ENCODE measurements around the gene DNAJC3. TPM values are rescaled to one million over a fixed set of nuclear protein-coding genes. Genes with fewer than 3 reads are reported as not detected.

Gene DNAJC3
- total RNA-seq, 1 experiment from 2014 or later = 12.2 TPM

GRCh38 chr13:95793781-95794180, 116.8 kb downstream of the DNAJC3 start:
- in situ Hi-C loops (cut with HindIII; ENCODE audit: low pct_unique_long_range_greater_than_20kb, low sequenced_read_pairs) = no loop called here
- DNase-seq (ENCODE audit: low read depth) = no peak

GRCh38 chr13:95797016-95797415, 120.1 kb downstream of the DNAJC3 start:
- no peak for DNase-seq (ENCODE audit: low read depth)
- in situ Hi-C loops (cut with HindIII; ENCODE audit: low pct_unique_long_range_greater_than_20kb, low sequenced_read_pairs) = no loop called here

- in situ Hi-C loops (cut with HindIII; ENCODE audit: low pct_unique_long_range_greater_than_20kb, low sequenced_read_pairs) = no loop called here
Measured at GRCh38 chr13:95800436-95800835, 123.5 kb downstream of the DNAJC3 start.

GRCh38 chr13:95801825-95802224, 124.9 kb downstream of the DNAJC3 start:
- in situ Hi-C loops (cut with HindIII; ENCODE audit: low pct_unique_long_range_greater_than_20kb, low sequenced_read_pairs) = no loop called here
- DNase-seq (ENCODE audit: low read depth) = no peak

More at GRCh38 chr13:95800436-95800835, 123.5 kb downstream of the DNAJC3 start:
- DNase-seq (ENCODE audit: low read depth) = no peak

GRCh38 chr13:95805921-95806320, 129.0 kb downstream of the DNAJC3 start:
- DNase-seq (ENCODE audit: low read depth) = no peak
- in situ Hi-C loops (cut with HindIII; ENCODE audit: low pct_unique_long_range_greater_than_20kb, low sequenced_read_pairs) = no loop called here

GRCh38 chr13:95809429-95809828, 132.5 kb downstream of the DNAJC3 start:
- no peak for DNase-seq (ENCODE audit: low read depth)
- in situ Hi-C loops (cut with HindIII; ENCODE audit: low pct_unique_long_range_greater_than_20kb, low sequenced_read_pairs) = no loop called here

GRCh38 chr13:95813139-95813538, 136.2 kb downstream of the DNAJC3 start:
- no peak for DNase-seq (ENCODE audit: low read depth)
- in situ Hi-C loops (cut with HindIII; ENCODE audit: low pct_unique_long_range_greater_than_20kb, low sequenced_read_pairs) = no loop called here

- no peak for DNase-seq (ENCODE audit: low read depth)
- in situ Hi-C loops (cut with HindIII; ENCODE audit: low pct_unique_long_range_greater_than_20kb, low sequenced_read_pairs) = no loop called here
Measured at GRCh38 chr13:95814495-95814894, 137.6 kb downstream of the DNAJC3 start.

GRCh38 chr13:95822303-95822702, 145.4 kb downstream of the DNAJC3 start:
- no peak for DNase-seq (ENCODE audit: low read depth)
- in situ Hi-C loops (cut with HindIII; ENCODE audit: low pct_unique_long_range_greater_than_20kb, low sequenced_read_pairs) = no loop called here

- in situ Hi-C loops (cut with HindIII; ENCODE audit: low pct_unique_long_range_greater_than_20kb, low sequenced_read_pairs) = no loop called here
Measured at GRCh38 chr13:95833126-95833525, 156.2 kb downstream of the DNAJC3 start.

GRCh38 chr13:95833719-95834118, 156.8 kb downstream of the DNAJC3 start:
- peak; percentile 15 for DNase-seq (ENCODE audit: low read depth)
- in situ Hi-C loops (cut with HindIII; ENCODE audit: low pct_unique_long_range_greater_than_20kb, low sequenced_read_pairs) = no loop called here

More at GRCh38 chr13:95833126-95833525, 156.2 kb downstream of the DNAJC3 start:
- no peak for DNase-seq (ENCODE audit: low read depth)

GRCh38 chr13:95834134-95834765, 157.3 kb downstream of the DNAJC3 start:
- in situ Hi-C loops (cut with HindIII; ENCODE audit: low pct_unique_long_range_greater_than_20kb, low sequenced_read_pairs) = no loop called here
- DNase-seq (ENCODE audit: low read depth) = peak; percentile 35

GRCh38 chr13:95841894-95842293, 165.0 kb downstream of the DNAJC3 start:
- DNase-seq (ENCODE audit: low read depth) = no peak
- in situ Hi-C loops (cut with HindIII; ENCODE audit: low pct_unique_long_range_greater_than_20kb, low sequenced_read_pairs) = no loop called here

GRCh38 chr13:95842898-95843297, 166.0 kb downstream of the DNAJC3 start:
- no peak for DNase-seq (ENCODE audit: low read depth)
- in situ Hi-C loops (cut with HindIII; ENCODE audit: low pct_unique_long_range_greater_than_20kb, low sequenced_read_pairs) = no loop called here

Other genes with a start within 250 kb of the DNAJC3 start
- gene CLDN10, start 124.4 kb upstream of the DNAJC3 start, total RNA-seq (2014; rRNA removed; shearing (Covaris generic); ENCODE audit: low replicate concordance) = not detected in 2 replicates
- 12.0 and 13.0 TPM in 2 replicates for gene DZIP1, start 32.4 kb upstream of the DNAJC3 start, total RNA-seq (2014; rRNA removed; shearing (Covaris generic); ENCODE audit: low replicate concordance)

Data from Caki2 (cell line).